Skin of body (tissue), 2 donors: ENCODE data around the gene AK5. TPM values are rescaled to one million over a fixed set of nuclear protein-coding genes. Genes with fewer than 3 reads are reported as not detected.
"Not testable (repeated sequence)": the region's sequence is repeated elsewhere in the genome, so short reads cannot be mapped to it uniquely, and the experiment has no call there.

Experiments
- DNase-seq: peaks from one replicate; lab custom pipeline; 2025; lab: John Stamatoyannopoulos, UW
- total RNA-seq: library from RNA; depleted of rRNA; stranded (reverse); fragments of >200 nt; gene quantifications from one replicate; pipeline ENCODE4 v1.2.3, GENCODE V29; 2014

Gene AK5
- total RNA-seq, 1 donor from 2014 or later, result 6.4 TPM

- DNase-seq, result no peak
These were observed 116.3 kb downstream of the AK5 start for GRCh38 chr1:77398152-77398551.

GRCh38 chr1:77399250-77400086 is 117.6 kb downstream of the AK5 start:
- DNase-seq, result no peak

GRCh38 chr1:77400781-77401180 is 119.0 kb downstream of the AK5 start:
- no peak for DNase-seq

- no peak for DNase-seq
These were observed 119.6 kb downstream of the AK5 start for GRCh38 chr1:77401384-77401783.

GRCh38 chr1:77405186-77405585 is 123.4 kb downstream of the AK5 start:
- DNase-seq, result no peak

GRCh38 chr1:77406661-77407060 is 124.8 kb downstream of the AK5 start:
- no peak for DNase-seq

- DNase-seq, result no peak
These were observed 126.0 kb downstream of the AK5 start for GRCh38 chr1:77407738-77408375.

GRCh38 chr1:77408933-77409332 is 127.1 kb downstream of the AK5 start:
- DNase-seq, result not testable (repeated sequence)

- DNase-seq, result no peak
These were observed 130.4 kb downstream of the AK5 start for GRCh38 chr1:77412069-77412819.

- DNase-seq, result no peak
These were observed 131.2 kb downstream of the AK5 start for GRCh38 chr1:77412820-77413530.

- no peak for DNase-seq
These were observed 131.9 kb downstream of the AK5 start for GRCh38 chr1:77413541-77414335.

- DNase-seq, result no peak
These were observed 133.8 kb downstream of the AK5 start for GRCh38 chr1:77415579-77415978.

GRCh38 chr1:77416692-77417450 is 135.1 kb downstream of the AK5 start:
- no peak for DNase-seq

- DNase-seq, result not testable (repeated sequence)
These were observed 136.2 kb downstream of the AK5 start for GRCh38 chr1:77418055-77418454.

GRCh38 chr1:77421504-77422233 is 139.8 kb downstream of the AK5 start:
- no peak for DNase-seq

GRCh38 chr1:77424236-77424635 is 142.4 kb downstream of the AK5 start:
- DNase-seq, result no peak

GRCh38 chr1:77428068-77428467 is 146.2 kb downstream of the AK5 start:
- DNase-seq, result no peak

- DNase-seq, result no peak
These were observed 149.3 kb downstream of the AK5 start for GRCh38 chr1:77430966-77431690.

GRCh38 chr1:77433934-77434333 is 152.1 kb downstream of the AK5 start:
- DNase-seq, result no peak
